ENCODE data around the gene AGBL3.
"Not testable (repeated sequence)": the region's sequence is repeated elsewhere in the genome, so short reads cannot be mapped to it uniquely, and the experiment has no call there.

The AGBL3 gene

DNA sequence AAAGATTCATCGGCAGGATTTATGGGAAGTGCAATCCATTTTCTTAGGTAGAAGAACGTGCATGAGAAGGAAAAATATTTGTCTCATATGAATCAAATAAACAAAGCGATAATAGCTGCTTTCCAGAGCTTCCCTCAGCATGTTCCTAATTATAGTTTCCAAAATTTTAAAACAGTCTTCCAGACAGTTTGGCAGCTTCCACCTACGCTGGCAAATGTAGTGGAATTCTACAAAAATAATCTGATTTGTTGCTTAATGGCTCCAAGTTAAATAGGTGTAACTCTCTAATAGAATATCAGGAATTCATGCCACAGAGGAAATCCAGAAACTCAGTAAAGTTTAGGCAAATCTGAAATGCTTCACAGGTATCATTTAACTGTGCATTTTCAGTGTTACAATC, 23.3 kb upstream of the AGBL3 start:
- no peak for DNase-seq (ENCODE audit: low read depth in 2 of 2, low spot score in 1 of 2)

- no peak for DNase-seq (ENCODE audit: low read depth in 2 of 2, low spot score in 1 of 2)
Measured at GRCh38 chr7:134966691-134967090, 19.6 kb upstream of the AGBL3 start.

DNA sequence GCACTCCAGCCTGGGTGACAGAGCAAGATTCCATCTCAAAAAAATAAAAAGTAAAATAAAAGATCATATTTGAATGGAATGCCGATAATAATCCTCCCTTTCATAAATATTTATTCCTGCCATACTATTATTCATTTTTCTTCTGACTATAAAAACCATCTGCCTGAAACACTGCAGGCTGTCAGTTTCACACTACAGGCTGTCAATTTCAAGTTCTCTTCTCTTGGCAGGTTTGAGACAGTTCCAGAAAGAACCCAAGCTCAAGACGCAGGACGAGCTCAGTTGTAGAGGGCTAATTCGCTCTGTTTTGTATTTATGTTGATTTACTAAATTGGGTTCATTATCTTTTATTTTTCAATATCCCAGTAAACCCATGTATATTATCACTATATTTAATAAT, 18.2 kb upstream of the AGBL3 start:
- no peak for DNase-seq (ENCODE audit: low read depth in 2 of 2, low spot score in 1 of 2)

DNA sequence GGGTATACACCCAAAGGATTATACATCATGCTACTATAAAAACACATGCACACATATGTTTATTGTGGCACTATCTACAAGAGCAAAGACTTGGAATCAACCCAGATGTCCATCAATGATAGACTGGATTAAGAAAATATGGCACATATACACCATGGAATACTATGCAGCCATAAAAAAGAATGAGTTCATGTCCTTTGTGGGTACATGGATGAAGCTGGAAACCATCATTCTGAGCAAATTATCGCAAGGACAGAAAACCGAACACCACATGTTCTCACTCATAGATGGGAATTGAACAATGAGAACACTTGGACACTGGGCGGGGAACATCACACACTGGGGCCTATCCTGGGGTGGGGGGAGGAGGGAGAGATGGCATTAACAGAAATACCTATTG, 4.7 kb upstream of the AGBL3 start:
- DNase-seq (ENCODE audit: low read depth in 2 of 2, low spot score in 1 of 2) = not testable (repeated sequence)

GRCh38 chr7:134985894-134986362, 380 bp upstream of the AGBL3 start:
- DNase-seq (ENCODE audit: low read depth in 2 of 2, low spot score in 1 of 2) = no peak

- no peak for DNase-seq (ENCODE audit: low read depth in 2 of 2, low spot score in 1 of 2)
Measured at GRCh38 chr7:134988161-134988560, 1.9 kb downstream of the AGBL3 start.

- no peak for DNase-seq (ENCODE audit: low read depth in 2 of 2, low spot score in 1 of 2)
Measured at GRCh38 chr7:134991469-134992339, 5.4 kb downstream of the AGBL3 start.

DNA sequence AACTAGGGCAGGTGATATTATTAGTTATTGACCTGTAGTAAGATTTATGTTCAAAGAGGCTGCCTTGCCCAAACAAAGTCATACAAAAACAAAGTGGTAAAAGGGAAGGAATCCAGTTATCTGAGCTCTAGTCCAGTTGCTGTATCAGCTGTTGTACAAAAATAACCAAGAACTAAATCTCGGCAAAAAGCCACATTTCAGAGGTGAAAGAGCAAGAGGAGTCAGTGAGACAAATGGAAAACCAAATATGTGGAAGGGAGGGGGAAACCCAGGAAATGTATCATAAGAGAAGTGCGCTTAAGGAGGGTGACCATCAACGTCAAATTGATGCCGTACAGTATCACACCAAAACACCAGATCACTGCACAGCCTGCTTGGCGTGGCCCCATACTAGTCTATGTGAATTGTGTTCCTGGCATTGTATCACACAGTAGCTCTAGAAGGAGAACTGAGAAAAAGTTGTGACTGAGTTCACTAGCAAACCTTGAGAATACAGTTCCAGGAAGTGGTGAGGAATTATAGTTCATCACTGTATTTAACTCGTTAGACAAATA, 6.4 kb downstream of the AGBL3 start:
- DNase-seq (ENCODE audit: low read depth in 2 of 2, low spot score in 1 of 2) = no peak

DNA sequence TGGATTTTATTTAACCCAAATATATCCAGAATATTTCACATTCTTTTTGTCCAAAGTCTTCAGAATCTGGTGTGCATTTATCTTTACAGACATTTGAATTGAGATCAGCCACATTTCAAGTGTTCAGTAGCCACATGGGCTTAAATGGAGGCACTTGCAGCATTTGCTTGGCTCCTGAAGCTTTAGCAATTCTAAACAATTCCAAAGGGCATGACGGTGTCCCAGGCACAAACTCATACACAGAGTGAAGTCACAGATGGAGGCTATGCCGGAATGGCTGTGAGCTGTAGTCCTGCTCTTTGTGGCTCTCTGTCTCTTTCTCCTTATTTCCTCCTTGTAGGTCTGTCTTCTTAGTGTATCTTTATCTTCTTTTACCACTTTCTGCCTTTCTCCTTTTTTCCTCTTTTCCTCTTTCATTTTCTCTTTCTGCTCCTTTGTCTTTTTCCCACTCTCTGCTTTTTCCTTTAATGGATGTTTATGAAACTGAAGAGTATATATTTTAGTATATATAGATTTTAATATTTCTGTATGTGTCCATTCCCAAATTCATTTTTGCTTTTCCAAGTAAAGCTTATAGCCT, 7.7 kb downstream of the AGBL3 start:
- DNase-seq (ENCODE audit: low read depth in 2 of 2, low spot score in 1 of 2) = no peak

DNA sequence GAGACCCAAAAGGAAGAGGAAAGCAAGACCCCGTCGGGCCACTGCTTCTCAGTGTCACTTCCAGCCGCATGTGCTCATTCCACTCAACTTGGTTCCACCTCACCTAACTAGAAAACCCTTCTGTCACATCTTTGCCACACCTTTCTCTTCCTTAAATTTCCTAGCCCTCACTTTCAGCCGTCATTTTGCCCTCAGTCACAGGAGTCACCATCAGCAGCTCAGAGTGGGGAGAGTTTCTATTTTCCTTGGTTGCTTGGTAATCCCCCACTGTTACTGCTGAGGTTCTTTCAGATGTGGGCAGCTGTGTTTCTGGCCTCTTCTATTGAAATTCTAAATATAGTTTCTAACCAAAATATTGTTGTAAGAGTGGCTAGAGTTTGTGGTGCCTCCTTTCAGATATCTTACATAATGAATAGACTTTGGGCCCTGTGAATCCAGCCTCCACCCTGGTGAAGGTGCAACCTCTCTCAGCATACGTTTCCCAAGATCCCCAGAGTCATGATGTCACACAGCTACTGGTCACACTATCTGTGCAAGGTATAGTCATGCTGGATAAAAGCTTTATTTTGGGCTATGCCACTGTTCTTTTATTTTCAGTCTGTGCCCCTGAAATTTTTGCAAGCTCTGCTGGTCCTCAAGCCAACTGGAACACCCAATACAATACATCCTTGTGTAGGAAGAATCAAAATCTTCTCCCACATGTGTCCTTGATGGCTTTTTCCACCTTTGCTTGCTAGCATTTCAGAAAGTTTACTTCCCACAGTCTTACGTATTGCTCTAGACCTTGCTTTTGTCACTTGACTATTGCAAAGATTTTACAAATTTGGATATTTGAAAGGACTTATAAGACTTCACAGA, 9.2 kb downstream of the AGBL3 start:
- no peak for DNase-seq (ENCODE audit: low read depth in 2 of 2, low spot score in 1 of 2)

GRCh38 chr7:134996097-134996550, 9.8 kb downstream of the AGBL3 start:
- no peak for DNase-seq (ENCODE audit: low read depth in 2 of 2, low spot score in 1 of 2)

DNA sequence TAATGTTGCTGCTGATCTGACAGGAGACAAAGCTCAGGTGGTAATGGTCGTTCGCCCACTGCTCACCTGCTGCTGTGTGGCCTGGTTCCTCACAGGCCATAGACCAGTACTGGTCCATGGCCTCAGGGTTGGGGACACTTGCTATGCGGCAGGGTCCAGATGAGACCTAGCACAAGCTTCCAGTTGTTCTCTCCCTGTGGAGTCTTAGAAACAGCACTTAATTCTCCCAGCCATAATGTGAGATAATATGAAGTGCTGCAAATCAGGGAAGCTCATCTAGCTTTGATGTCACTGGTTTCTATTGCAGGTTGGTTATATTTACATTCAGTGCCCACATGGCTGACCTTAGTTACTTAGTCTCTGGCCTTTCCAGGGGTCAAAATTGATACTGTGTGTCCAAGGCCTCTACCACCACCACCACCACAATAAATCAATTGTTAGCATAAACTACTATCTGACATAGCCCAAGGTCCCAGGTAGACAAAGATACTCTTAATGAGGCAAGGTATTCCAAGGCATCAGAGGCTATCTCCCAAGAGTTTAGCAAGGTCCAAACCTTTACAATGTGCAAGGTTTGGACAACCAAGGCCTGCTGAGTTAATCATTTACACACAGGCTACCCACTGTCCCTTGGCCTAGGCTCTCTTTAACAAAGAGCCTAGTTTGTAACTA, 11.0 kb downstream of the AGBL3 start:
- no peak for DNase-seq (ENCODE audit: low read depth in 2 of 2, low spot score in 1 of 2)

DNA sequence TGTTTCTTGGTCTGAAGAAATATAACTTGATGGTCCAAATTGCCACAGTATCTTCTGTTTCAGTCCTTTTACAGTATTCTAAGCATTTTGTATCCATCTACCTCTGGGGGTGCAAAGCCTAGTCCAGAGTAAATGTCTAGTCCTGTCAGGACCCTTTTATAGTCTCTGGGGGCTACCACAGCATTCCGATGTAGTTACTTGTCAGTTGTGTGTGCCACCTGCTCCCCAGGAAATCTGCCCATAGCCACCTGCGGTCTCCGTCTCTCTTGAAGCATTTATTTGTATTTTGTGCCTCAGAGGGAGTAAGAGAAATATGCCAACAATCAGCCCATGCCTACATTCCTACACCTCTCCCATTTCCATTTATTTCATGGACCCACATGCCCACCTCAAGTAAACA, 12.8 kb downstream of the AGBL3 start:
- no peak for DNase-seq (ENCODE audit: low read depth in 2 of 2, low spot score in 1 of 2)

- DNase-seq (ENCODE audit: low read depth in 2 of 2, low spot score in 1 of 2) = no peak
Measured at GRCh38 chr7:135001390-135002165, 15.3 kb downstream of the AGBL3 start.

- no peak for DNase-seq (ENCODE audit: low read depth in 2 of 2, low spot score in 1 of 2)
Measured at GRCh38 chr7:135012229-135012628, 25.9 kb downstream of the AGBL3 start.

GRCh38 chr7:135023622-135024021, 37.3 kb downstream of the AGBL3 start:
- DNase-seq (ENCODE audit: low read depth in 2 of 2, low spot score in 1 of 2) = no peak

GRCh38 chr7:135035252-135035651, 48.9 kb downstream of the AGBL3 start:
- DNase-seq (ENCODE audit: low read depth in 2 of 2, low spot score in 1 of 2) = no peak

DNA sequence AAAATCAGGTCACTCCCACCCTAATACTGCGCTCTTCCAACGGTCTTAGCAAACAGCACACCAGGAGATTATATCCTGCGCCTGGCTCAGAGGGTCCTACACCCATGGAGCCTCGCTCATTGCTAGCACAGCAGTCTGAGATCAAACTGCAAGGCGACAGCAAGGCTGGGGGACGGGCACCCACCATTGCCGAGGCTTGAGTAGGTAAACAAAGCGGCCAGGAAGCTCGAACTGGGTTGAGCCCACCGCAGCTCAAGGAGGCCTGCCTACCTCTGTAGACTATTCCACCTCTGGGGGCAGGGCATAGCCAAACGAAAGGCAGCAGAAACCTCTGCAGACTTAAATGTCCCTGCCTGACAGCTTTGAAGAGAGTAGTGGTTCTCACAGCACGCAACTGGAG, 80.7 kb downstream of the AGBL3 start:
- DNase-seq (ENCODE audit: low read depth in 2 of 2, low spot score in 1 of 2) = not testable (repeated sequence)

DNA sequence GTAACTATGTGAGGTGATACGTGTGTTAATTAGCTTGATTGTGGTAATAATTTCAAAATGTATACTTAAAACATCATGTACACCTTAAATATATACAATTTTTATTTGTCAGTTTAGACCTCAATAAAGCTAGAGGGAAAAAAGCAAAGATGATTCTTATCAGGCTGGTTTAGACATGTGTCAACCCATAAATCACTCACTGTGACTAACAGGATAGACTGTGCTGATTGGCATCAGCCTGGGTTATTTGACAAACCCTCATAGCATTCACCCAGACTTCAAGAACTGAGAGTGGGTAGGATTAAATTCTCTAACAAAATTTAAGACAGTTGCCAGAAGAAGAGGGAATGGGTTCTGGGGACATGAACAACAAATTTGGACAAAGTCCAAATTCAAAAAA, 87.8 kb downstream of the AGBL3 start:
- no peak for DNase-seq (ENCODE audit: low read depth in 2 of 2, low spot score in 1 of 2)

GRCh38 chr7:135074531-135074930, 88.2 kb downstream of the AGBL3 start:
- no peak for DNase-seq (ENCODE audit: low read depth in 2 of 2, low spot score in 1 of 2)
